ENCODE results near the gene TANK. TPM values are rescaled to one million over a fixed set of nuclear protein-coding genes. Genes with fewer than 3 reads are reported as not detected.
"Not testable (repeated sequence)": the region's sequence is repeated elsewhere in the genome, so short reads cannot be mapped to it uniquely, and the experiment has no call there.

The TANK gene
- total RNA-seq, 1 experiment from 2014 or later, result 79.6 TPM

- CTCF ChIA-PET, result interaction anchor here (0.7 to 1.6 kb wide), 5 partner anchors 22 to 306 kb away, joined by 3 to 5 read pairs (median 3); no protein-coding TSS in a partner anchor
- H3K36me3 Mint-ChIP-seq (ENCODE audit: insufficient read depth, unreplicated experiment); H3K27me3 Mint-ChIP-seq (ENCODE audit: insufficient read depth, unreplicated experiment); H3K4me1 Mint-ChIP-seq (ENCODE audit: insufficient read depth, unreplicated experiment); BruUV-seq (replicated peaks); H3K27ac Mint-ChIP-seq (ENCODE audit: low read depth, unreplicated experiment); H3K4me3 Mint-ChIP-seq (ENCODE audit: unreplicated experiment); DNase-seq (ENCODE audit: unreplicated experiment); intact Hi-C loops (cut with micrococcal nuclease); POLR2A ChIA-PET; H3K9me3 Mint-ChIP-seq (ENCODE audit: unreplicated experiment): not testable (repeated sequence)
Observed at GRCh38 chr2:161281615-161282310, 121.5 kb downstream of the TANK start.

- intact Hi-C loops (cut with micrococcal nuclease); H3K27ac Mint-ChIP-seq (ENCODE audit: low read depth, unreplicated experiment); H3K9me3 Mint-ChIP-seq (ENCODE audit: unreplicated experiment); POLR2A ChIA-PET; H3K4me1 Mint-ChIP-seq (ENCODE audit: insufficient read depth, unreplicated experiment); H3K27me3 Mint-ChIP-seq (ENCODE audit: insufficient read depth, unreplicated experiment); H3K4me3 Mint-ChIP-seq (ENCODE audit: unreplicated experiment); H3K36me3 Mint-ChIP-seq (ENCODE audit: insufficient read depth, unreplicated experiment); BruUV-seq (replicated peaks); DNase-seq (ENCODE audit: unreplicated experiment): not testable (repeated sequence)
- CTCF ChIA-PET, result interaction anchor here (0.7 to 1.6 kb wide), 4 partner anchors 10 to 306 kb away, joined by 3 to 5 read pairs (median 4); no protein-coding TSS in a partner anchor
Observed at GRCh38 chr2:161282311-161282644, 122.0 kb downstream of the TANK start.

- BruUV-seq (replicated peaks), result no TSS peak
- POLR2A ChIA-PET, result no interaction called here
- intact Hi-C loops (cut with micrococcal nuclease), result no loop called here
- H3K27me3 Mint-ChIP-seq (ENCODE audit: insufficient read depth, unreplicated experiment), result peaks cover 21% of the 10 kb centered on the region
- H3K4me3 Mint-ChIP-seq (ENCODE audit: unreplicated experiment), result no peak overlapping the region
- H3K36me3 Mint-ChIP-seq (ENCODE audit: insufficient read depth, unreplicated experiment), result no peaks in the 10 kb centered on the region
- no peaks in the 10 kb centered on the region for H3K9me3 Mint-ChIP-seq (ENCODE audit: unreplicated experiment)
- no peaks in the 10 kb centered on the region for H3K4me1 Mint-ChIP-seq (ENCODE audit: insufficient read depth, unreplicated experiment)
- DNase-seq (ENCODE audit: unreplicated experiment), result no peak
- CTCF ChIA-PET, result interaction anchor here (0.6 to 1.6 kb wide), 2 partner anchors 9 to 711 kb away, joined by 3 to 5 read pairs; no protein-coding TSS in a partner anchor
- no peak overlapping the region for H3K27ac Mint-ChIP-seq (ENCODE audit: low read depth, unreplicated experiment)
- no peak for TF ChIP-seq CTCF (IDR thresholded peaks at IDR 0.05; ENCODE audit: unreplicated experiment)
Observed at GRCh38 chr2:161283926-161284325, 123.7 kb downstream of the TANK start.

Other genes starting within 250 kb of the TANK start
- gene PSMD14, start 148.0 kb downstream of the TANK start, total RNA-seq (2022), result 130 and 135 TPM in 2 replicates

Measured in MCF 10A (cell line).